ENCODE measurements around the gene TOMM40L.

The TOMM40L gene

GRCh38 chr1:161197560-161198193 is 28.2 kb upstream of the TOMM40L start:
- DNase-seq: no peak

- no peak for DNase-seq
Measured at GRCh38 chr1:161198194-161198896, 27.5 kb upstream of the TOMM40L start.

GRCh38 chr1:161198897-161199431 is 26.9 kb upstream of the TOMM40L start, which contains the start of gene ADAMTS4:
Gene ADAMTS4, minus strand, starts transcription at chr1:161199054. Its CDS starts 427 bp downstream, at chr1:161198627.
- no peak for DNase-seq

- DNase-seq: no peak
Measured at GRCh38 chr1:161199506-161200139, 26.2 kb upstream of the TOMM40L start.

GRCh38 chr1:161200421-161200991 is 25.4 kb upstream of the TOMM40L start:
- peak in 1 of 5 donors; percentile 45 for DNase-seq

- no peak for DNase-seq
Measured at GRCh38 chr1:161200992-161201835, 24.6 kb upstream of the TOMM40L start.

GRCh38 chr1:161201836-161202712 is 23.8 kb upstream of the TOMM40L start, which contains the start of gene NDUFS2:
Gene NDUFS2, plus strand, starts transcription at chr1:161202367. Its CDS starts 19 bp downstream, at chr1:161202386.
- DNase-seq: peak; percentile 90 to 98 (median 95)

- DNase-seq: no peak
Measured at GRCh38 chr1:161206411-161207140, 19.3 kb upstream of the TOMM40L start.

- no peak for DNase-seq
Measured at GRCh38 chr1:161207173-161207572, 18.7 kb upstream of the TOMM40L start.

- DNase-seq: peak; percentile 35 to 70 (median 61)
Measured at GRCh38 chr1:161209790-161210409, 16.0 kb upstream of the TOMM40L start.

- no peak for DNase-seq
Measured at GRCh38 chr1:161214369-161214768, 11.5 kb upstream of the TOMM40L start.

- no peak for DNase-seq
Measured at GRCh38 chr1:161215076-161215475, 10.8 kb upstream of the TOMM40L start, which contains the start of gene FCER1G. Gene FCER1G, plus strand, starts transcription at chr1:161215295. Its CDS starts 27 bp downstream, at chr1:161215322.

GRCh38 chr1:161216945-161217712 is 8.7 kb upstream of the TOMM40L start:
- DNase-seq: no peak

GRCh38 chr1:161217831-161218230 is 8.0 kb upstream of the TOMM40L start:
- DNase-seq: no peak

- DNase-seq: no peak
Measured at GRCh38 chr1:161218301-161219077, 7.4 kb upstream of the TOMM40L start.

- DNase-seq: no peak
Measured at GRCh38 chr1:161219078-161219892, 6.6 kb upstream of the TOMM40L start.

- no peak for DNase-seq
Measured at GRCh38 chr1:161220002-161220401, 5.9 kb upstream of the TOMM40L start.

Data from T-helper 1 cell (primary cell).